ENCODE results near the gene NAA50. TPM values are rescaled to one million over a fixed set of nuclear protein-coding genes. Genes with fewer than 3 reads are reported as not detected.
A peak's percentile ranks its signal among the peaks of the same experiment; 100 is the strongest.

NAA50 gene
- total RNA-seq, 4 donors from 2014 or later, result 90.5 to 171 (median 121) TPM

DNA sequence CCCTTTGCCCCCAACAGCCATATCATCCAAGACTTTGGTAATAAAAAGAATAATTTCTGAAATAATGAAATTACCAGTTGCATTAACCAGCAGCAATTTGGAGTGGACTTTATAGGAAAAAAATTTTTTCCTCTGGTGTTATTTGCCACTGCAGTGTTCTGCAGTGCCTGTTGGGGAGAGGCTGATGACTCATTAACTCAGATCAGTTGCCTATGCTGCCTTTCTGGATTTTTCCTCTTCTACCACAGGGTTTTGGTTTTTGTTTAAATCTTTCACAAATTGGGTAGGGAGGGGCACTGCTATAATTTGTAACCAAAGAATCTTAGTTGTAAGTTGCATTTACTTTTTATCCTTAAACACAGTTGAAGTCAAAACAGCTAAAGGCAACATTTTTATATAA, 23.5 kb upstream of the NAA50 start:
- no peaks in the 10 kb centered on the region for H3K4me1 ChIP-seq
- no peaks in the 10 kb centered on the region for H3K36me3 ChIP-seq
- TF ChIP-seq, protein P1, sequence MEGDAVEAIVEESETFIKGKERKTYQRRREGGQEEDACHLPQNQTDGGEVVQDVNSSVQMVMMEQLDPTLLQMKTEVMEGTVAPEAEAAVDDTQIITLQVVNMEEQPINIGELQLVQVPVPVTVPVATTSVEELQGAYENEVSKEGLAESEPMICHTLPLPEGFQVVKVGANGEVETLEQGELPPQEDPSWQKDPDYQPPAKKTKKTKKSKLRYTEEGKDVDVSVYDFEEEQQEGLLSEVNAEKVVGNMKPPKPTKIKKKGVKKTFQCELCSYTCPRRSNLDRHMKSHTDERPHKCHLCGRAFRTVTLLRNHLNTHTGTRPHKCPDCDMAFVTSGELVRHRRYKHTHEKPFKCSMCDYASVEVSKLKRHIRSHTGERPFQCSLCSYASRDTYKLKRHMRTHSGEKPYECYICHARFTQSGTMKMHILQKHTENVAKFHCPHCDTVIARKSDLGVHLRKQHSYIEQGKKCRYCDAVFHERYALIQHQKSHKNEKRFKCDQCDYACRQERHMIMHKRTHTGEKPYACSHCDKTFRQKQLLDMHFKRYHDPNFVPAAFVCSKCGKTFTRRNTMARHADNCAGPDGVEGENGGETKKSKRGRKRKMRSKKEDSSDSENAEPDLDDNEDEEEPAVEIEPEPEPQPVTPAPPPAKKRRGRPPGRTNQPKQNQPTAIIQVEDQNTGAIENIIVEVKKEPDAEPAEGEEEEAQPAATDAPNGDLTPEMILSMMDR (IDR thresholded peaks at IDR 0.05), result no peak
- TF ChIP-seq POLR2A (IDR thresholded peaks at IDR 0.05), result no peak
- no peak for DNase-seq
- intact Hi-C loops (cut with DNase I; ENCODE audit: low total_unique reads), result no loop called here
- H3K27me3 ChIP-seq, result no peaks in the 10 kb centered on the region
- H3K27ac ChIP-seq, result no peak overlapping the region
- H3K9me3 ChIP-seq, result no peaks in the 10 kb centered on the region
- no peak overlapping the region for H3K4me3 ChIP-seq

GRCh38 chr3:113764698-113765097, 18.6 kb upstream of the NAA50 start:
- Histone ChIP-seq H3K4me3 (no peak overlapping the region), H3K4me1 (no peaks in the 10 kb centered on the region), H3K9me3 (no peaks in the 10 kb centered on the region), H3K27ac (no peak overlapping the region), H3K27me3 (no peaks in the 10 kb centered on the region), H3K36me3 (no peaks in the 10 kb centered on the region)
- intact Hi-C loops (cut with DNase I; ENCODE audit: low total_unique reads), result no loop called here
- DNase-seq, result no peak
- no peak for TF ChIP-seq POLR2A (IDR thresholded peaks at IDR 0.05)
- TF ChIP-seq, protein P1 (IDR thresholded peaks at IDR 0.05), result no peak

- TF ChIP-seq, protein P1 (IDR thresholded peaks at IDR 0.05), result no peak
- TF ChIP-seq POLR2A (IDR thresholded peaks at IDR 0.05), result no peak
- H3K27me3 ChIP-seq, result no peaks in the 10 kb centered on the region
- H3K36me3 ChIP-seq, result no peaks in the 10 kb centered on the region
- H3K4me3 ChIP-seq, result no peak overlapping the region
- no peaks in the 10 kb centered on the region for H3K9me3 ChIP-seq
- H3K4me1 ChIP-seq, result no peaks in the 10 kb centered on the region
- no peak overlapping the region for H3K27ac ChIP-seq
- no peak for DNase-seq
- intact Hi-C loops (cut with DNase I; ENCODE audit: low total_unique reads), result no loop called here
These were observed 12.5 kb upstream of the NAA50 start for GRCh38 chr3:113758389-113759024.

- Histone ChIP-seq H3K4me1 (no peaks in the 10 kb centered on the region), H3K27ac (peak overlapping the region in 1 of 2 donors; percentile 53), H3K27me3 (no peaks in the 10 kb centered on the region), H3K9me3 (no peaks in the 10 kb centered on the region), H3K36me3 (no peaks in the 10 kb centered on the region), H3K4me3 (no peak overlapping the region)
- intact Hi-C loops (cut with DNase I; ENCODE audit: low total_unique reads), result no loop called here
- TF ChIP-seq, protein P1 (IDR thresholded peaks at IDR 0.05), result no peak
- TF ChIP-seq POLR2A (IDR thresholded peaks at IDR 0.05), result no peak
- DNase-seq, result no peak
These were observed 8.6 kb upstream of the NAA50 start for GRCh38 chr3:113754494-113755159.

DNA sequence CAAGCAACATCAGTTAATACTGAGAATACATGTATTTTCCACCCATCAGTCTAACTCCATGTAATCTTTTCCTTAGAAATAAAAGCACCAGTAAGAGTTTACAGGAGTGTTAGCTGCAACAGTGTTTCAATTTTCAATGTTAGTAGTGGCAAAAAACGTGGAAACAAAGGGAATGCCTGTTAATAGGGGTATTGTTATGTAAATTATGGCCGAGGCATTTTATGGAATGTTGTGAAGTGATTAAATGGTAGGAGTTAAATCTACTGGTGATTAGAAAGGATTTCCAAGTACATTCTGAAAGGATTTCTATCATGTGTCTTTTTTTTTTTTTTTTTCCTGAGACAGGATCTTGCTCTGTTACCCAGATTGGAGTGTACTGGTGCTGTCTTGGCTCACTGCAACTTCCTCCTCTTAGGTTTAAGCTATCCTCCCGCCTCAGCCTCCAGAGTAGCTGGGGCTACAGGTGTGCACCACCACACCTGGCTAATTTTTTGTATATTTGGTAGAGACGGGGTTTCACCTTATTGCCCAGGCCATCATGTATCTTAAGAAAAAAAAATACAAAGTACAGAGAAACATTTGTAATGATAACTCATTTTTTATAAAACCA, 7.4 kb upstream of the NAA50 start:
- Histone ChIP-seq H3K4me3 (no peak overlapping the region), H3K4me1 (peaks cover 0 to 3% of the 10 kb centered on the region in 2 donors), H3K27me3 (no peaks in the 10 kb centered on the region), H3K36me3 (no peaks in the 10 kb centered on the region), H3K27ac (no peak overlapping the region), H3K9me3 (no peaks in the 10 kb centered on the region)
- TF ChIP-seq, protein P1 (IDR thresholded peaks at IDR 0.05), result no peak
- TF ChIP-seq POLR2A (IDR thresholded peaks at IDR 0.05), result no peak
- DNase-seq, result no peak
- intact Hi-C loops (cut with DNase I; ENCODE audit: low total_unique reads), result no loop called here
